Activated CD4-positive, alpha-beta T cell treated with anti-CD3 and anti-CD28 coated beads, Interleukin-2, amount 50 U/mL, for 1 hour (primary cell): Measurements from ENCODE around the gene ZNF580.

Source experiments
- DNase-seq: peaks from one replicate; pipeline ENCODE4 v3.0.0-alpha.2; 2020

The ZNF580 gene

GRCh38 chr19:55624109-55625003, 16.4 kb upstream of the ZNF580 start, which contains the start of gene ZNF784:
TSS of gene ZNF784 (minus strand) at chr19:55624566. CDS start at chr19:55624561, 5 bp downstream.
- peak; percentile 95 for DNase-seq

GRCh38 chr19:55625004-55625326, 15.8 kb upstream of the ZNF580 start:
- no peak for DNase-seq

DNA sequence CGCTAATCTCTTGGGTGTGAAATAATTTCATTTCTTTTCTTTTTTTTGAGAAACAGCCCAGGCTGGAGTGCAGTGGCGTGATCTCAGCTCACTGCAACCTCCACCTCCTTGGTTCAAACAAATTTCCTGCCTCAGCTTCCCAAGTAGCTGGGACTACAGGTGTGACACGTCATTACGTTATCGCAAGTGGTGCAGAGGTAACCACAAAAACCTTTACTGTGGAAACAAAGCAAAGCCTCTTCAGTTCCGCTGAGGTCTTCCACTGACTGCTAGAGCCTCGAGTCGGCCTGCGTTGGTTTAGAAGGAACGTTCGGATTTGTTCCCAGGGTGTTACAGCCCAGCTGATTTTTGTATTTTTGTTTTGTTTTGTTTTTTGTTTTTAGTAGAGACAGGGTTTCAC, 14.5 kb upstream of the ZNF580 start:
- peak; percentile 54 for DNase-seq

DNA sequence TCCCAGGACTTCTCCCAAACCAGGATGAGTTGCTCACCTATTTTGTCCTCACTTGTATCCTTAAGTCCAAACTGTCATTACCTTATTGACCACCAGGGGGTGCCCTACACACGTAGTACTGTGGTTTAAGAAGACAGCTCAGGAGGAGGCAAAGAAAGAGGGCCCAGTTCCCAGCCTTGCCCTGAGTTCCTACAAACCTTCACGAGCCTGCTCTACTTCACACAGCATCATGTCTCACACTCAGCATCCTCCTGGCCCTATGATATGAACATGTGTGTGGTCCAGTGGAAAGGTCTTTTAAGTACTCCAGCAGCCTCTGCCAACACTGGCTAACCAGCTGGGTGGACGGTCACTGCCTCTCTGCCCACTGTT, 8.4 kb upstream of the ZNF580 start:
- DNase-seq: peak; percentile 87

DNA sequence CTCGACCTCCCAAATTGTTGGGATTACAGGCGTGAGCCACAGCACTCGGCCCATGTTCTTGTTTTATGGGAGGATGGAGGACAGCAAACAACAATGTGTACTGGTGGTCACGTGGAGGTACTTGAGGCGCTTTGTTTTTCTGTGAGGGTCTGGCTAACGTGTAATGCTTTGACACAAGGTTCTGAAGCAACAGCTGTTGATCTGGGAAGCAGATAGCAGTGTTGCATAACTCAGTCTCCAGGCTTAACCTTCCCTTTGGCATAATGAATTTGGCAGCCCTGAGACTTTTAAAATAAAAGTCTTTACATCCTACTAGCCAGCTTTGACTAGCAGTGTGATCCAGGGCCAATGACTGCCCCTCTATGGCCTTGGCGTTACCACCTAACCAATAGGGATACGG, 6.9 kb upstream of the ZNF580 start:
- no peak for DNase-seq

- DNase-seq: no peak
Observed at GRCh38 chr19:55635334-55635717, 5.5 kb upstream of the ZNF580 start.

GRCh38 chr19:55635856-55636440, 4.9 kb upstream of the ZNF580 start:
- no peak for DNase-seq

- no peak for DNase-seq
Observed at GRCh38 chr19:55636723-55637122, 4.1 kb upstream of the ZNF580 start.

GRCh38 chr19:55637534-55637933, 3.3 kb upstream of the ZNF580 start:
- DNase-seq: no peak

- peak; percentile 62 for DNase-seq
Observed at GRCh38 chr19:55638864-55639359, 1.9 kb upstream of the ZNF580 start.

DNA sequence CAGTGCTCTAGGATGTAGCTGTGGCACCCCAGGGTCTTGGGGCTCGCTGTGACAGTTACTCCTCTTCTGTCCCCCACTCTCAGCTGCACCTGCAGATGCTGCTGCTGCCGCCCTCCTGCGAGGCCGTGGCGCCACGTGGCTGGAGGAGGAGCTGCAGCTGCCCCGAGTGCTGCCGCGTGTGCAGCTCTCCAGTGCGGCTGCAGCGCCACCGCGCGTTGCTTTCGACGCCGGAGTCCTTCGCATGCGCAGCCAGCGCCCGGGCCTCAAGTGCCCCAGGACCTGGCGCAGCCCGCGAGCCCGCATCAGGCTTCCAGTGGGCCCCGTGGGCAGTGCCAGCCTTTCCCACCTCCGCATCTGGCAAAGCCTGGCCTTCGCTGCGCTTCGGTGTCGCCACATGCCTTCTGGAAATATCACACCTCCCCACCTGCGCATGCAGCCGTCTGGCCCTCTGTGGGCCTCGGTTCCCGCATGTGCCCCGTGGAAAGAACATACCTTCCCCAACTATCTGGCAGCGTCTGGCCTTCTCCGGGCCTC, 692 bp upstream of the ZNF580 start:
- DNase-seq: peak; percentile 77

DNA sequence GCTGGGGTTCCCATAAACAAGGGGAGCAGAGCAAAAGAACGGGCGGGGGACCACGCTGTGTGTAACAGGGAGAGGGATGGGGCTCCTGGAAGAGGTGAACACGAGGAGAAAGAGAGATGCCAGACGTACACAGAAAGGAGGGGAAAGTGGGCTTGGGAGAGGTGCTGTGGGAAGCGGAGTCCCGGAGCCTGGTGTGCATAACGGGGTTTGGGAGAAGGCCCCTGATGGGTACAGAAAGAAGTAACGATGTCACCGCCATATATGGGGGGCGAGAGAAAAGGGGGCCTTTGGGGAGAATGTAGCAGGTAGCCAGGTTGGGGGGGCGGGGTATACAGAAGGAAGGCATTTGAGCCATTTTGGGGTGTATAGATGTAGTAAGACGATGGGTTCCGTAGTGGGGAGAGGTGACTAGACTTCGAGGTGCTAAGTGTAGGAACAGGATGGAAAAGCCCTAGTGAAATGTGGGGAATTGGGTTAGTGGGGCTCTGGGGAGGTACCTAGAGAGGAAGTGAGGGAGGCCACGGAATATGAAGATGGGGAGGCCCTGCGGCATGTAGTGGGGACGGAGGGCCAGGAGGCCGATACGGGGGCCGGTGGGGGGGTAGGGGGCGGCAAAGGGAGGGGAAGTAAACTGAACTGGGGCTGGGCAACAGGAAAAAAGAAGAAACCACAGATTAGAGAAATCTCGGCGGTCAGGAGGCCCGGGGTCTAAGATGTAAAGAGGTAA, 787 bp downstream of the ZNF580 start:
- DNase-seq: no peak

DNA sequence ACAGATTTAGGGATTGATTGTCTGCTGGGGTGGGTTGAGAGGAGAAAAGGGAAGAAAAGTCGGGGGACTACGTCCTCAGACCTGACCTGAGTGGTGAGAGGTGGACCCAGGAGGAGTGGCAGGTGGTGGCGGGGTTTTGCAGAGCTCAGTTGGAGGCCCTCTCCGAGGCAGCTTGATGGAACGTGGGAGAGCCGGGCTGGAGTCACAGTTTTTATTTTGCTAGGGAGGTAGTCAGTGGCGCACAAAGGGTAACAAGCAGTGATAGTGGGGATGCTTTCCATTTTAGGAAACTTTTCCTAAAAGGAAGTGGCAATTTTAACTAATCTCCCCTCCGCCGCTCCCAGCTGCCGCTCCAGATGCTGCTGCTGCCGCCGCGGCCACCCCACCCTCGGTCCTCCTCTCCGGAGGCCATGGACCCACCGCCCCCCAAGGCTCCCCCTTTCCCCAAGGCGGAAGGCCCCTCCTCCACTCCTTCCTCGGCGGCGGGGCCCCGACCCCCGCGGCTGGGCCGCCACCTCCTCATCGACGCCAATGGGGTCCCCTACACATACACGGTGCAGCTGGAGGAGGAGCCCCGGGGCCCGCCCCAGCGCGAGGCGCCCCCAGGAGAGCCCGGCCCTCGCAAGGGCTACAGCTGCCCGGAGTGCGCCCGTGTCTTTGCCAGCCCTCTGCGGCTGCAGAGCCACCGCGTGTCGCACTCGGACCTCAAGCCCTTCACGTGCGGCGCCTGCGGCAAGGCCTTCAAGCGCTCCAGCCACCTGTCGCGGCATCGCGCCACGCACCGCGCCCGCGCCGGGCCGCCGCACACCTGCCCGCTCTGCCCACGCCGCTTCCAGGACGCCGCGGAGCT, 1.6 kb downstream of the ZNF580 start:
- DNase-seq: no peak

DNA sequence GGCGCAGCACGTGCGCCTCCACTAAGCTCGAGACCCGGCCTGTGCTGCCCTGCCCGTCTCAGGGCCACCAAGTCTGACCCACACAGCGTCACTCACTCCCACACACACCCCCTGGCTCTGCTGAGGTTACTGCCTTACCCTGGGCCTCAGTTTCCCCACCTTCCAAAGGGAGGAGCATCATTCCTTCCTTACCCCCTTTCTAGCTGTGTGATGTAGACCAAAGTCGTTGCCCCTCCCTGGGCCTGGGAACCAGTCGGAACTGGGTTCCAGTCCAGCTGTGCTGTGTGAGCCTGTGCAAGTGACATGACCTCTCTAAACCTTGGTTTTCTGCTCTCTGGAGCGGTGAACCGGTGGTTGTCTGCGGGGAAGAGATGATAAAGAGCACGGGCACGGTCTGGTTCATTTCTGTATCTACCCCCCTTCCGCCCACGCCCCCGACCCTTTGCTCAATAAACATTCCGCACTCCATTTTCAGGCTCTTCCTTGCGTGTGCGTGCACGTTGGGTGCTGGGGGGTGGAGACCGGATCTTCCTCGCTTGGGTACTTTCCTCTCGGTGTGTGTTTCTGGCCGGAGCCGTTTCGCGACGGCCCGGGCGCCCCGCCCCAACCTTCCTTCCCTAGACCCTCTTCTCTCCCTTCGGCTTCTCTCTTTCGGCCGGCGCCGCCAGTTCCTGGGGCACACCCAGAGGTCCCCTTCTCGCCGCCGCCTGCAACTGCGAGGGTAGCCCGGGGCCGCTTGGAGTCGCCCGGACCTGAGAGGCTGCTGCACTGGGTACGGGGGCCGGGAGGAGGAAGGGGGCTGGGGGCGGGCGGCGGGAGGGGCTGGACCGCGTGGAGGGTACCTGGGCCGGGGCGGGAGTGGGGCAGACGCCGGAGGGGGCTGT, 2.4 kb downstream of the ZNF580 start, which contains the start of gene ZNF581:
Gene ZNF581, plus strand, starts transcription at position 647 of the 884 bp plus-strand sequence. CDS start 923 bp downstream, outside the sequence.
- peak; percentile 72 for DNase-seq

GRCh38 chr19:55643887-55644176, 3.0 kb downstream of the ZNF580 start:
- DNase-seq: no peak

- DNase-seq: no peak
Observed at GRCh38 chr19:55644191-55644833, 3.5 kb downstream of the ZNF580 start.

DNA sequence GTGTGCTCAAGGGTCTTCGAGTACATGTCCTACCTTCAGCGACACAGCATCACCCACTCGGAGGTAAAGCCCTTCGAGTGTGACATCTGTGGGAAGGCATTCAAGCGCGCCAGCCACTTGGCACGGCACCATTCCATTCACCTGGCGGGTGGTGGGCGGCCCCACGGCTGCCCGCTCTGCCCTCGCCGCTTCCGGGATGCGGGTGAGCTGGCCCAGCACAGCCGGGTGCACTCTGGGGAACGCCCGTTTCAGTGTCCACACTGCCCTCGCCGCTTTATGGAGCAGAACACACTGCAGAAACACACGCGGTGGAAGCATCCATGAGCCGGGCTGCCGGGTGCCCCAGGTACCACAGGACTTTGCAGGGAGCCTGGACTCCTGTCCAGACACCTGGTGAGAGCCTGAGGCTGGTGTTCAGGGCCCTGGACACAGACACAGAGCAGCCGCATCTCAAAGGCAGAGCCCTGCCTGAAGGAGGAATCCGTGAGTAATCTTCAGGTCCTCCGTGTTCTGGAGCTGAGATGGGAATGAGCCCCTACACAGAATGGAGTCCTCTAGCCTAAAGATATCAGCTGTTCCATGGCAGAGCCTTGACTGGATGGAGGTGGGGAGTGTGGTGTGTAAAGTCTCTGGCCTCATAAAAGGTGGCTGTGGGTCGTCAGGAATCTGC, 4.2 kb downstream of the ZNF580 start:
- DNase-seq: no peak

DNA sequence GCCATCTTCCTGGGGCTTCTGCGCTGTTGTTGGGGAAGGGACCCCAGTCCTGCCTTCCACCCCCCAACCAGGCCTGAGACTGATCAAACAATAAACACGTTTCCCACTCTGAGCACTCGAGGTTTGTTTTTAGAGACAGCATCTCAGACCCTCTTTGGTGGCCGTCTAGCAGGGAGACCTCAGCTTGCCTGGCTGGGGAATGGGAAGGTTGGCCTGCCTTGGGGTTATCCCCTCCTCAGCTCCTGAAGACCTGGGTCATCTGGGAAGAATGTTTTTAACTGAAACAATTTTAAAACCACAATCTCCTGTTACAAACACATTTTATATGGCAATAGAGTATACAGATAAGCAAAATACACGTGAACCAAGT, 4.7 kb downstream of the ZNF580 start:
- DNase-seq: no peak

- no peak for DNase-seq
Observed at GRCh38 chr19:55646889-55647731, 6.3 kb downstream of the ZNF580 start.
